Mesodermal cell (in vitro differentiated cells): Measurements from ENCODE around the gene FOXS1. TPM values are rescaled to one million over a fixed set of nuclear protein-coding genes. Genes with fewer than 3 reads are reported as not detected.

ENCODE experiments used
- H3K27ac ChIP-seq: 2 replicates; pipeline ENCODE4 v1.7.0; 2013; ENCODE audit warnings: mild to moderate bottlenecking, low read depth, low read length, moderate library complexity; ENCODE audit not compliant: severe bottlenecking
- H3K36me3 ChIP-seq: 2 replicates; pipeline ENCODE4 v1.7.1; 2013; ENCODE audit warnings: mild to moderate bottlenecking, low read length, moderate library complexity; ENCODE audit not compliant: control insufficient read depth, insufficient read depth
- H3K4me1 ChIP-seq: one replicate; pipeline ENCODE4 v1.7.1; 2013; ENCODE audit warnings: mild to moderate bottlenecking, low read length; ENCODE audit not compliant: insufficient read depth, control insufficient read depth, poor library complexity, severe bottlenecking
- H3K4me3 ChIP-seq: 2 replicates; pipeline ENCODE4 v1.7.0; 2013; ENCODE audit warnings: low read length, control low read depth, mild to moderate bottlenecking; ENCODE audit not compliant: insufficient read depth, poor library complexity, severe bottlenecking; ENCODE audit errors: extremely low read depth
- H3K9me3 ChIP-seq: 2 replicates; pipeline ENCODE4 v1.7.1; 2013; ENCODE audit warnings: mild to moderate bottlenecking, low read length, moderate library complexity; ENCODE audit not compliant: control insufficient read depth
- WGBS, 2 experiments: methylation state at CpG; one replicate each; pipeline ENCODE4 v1.1.5; 2013; ENCODE audit warnings: missing lambda C conversion rate in 2 of 2; ENCODE audit not compliant: insufficient coverage in 2 of 2; 5-methylcytosine and 5-hydroxymethylcytosine counted together
- polyA plus RNA-seq, 2 experiments: library from polyadenylated mRNA; stranded (reverse); fragments of 50-300 nt; gene quantifications; one replicate each; pipeline ENCODE4 v1.2.3, GENCODE V29; 2013

FOXS1 gene
- 6.4 TPM for polyA plus RNA-seq (2013, experiment 1 of 2)
- polyA plus RNA-seq (2013, experiment 2 of 2), result 5.0 TPM

DNA sequence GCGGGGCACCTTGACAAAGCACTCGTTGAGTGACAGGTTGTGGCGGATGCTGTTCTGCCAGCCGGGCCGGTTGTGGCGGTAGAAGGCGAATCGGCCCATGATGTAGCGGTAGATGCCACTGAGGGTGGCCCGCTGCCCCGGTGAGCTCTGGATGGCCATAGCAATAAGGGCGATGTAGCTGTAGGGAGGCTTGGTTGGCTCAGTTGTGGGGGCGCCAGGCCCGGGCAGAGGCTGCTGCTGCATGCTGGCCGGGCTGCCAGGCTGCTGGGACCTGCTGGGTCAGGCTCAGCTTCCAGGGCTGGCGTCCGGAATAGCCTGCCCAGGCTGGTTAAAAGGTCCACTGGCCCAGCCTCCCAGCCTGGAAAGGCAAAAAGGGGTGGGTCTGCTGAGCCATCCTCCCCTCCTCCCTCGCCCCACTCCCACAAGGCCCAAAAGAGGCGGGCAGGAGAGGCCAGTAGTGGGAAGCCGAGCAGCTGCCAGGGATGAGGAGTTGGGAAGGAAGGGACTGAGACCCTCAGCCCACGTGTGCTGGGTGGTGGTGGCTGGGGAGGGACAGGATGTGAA is at the start of gene FOXS1:
FOXS1 (minus strand) TSS at position 305 of the 564 bp plus-strand sequence; CDS start at position 243, 62 bp downstream.
- H3K4me3 ChIP-seq, result no peak within 1 kb of the TSS
- no peaks in the 10 kb centered on the region for H3K9me3 ChIP-seq
- peaks cover 33% of the 10 kb centered on the region for H3K4me1 ChIP-seq
- H3K36me3 ChIP-seq, result no peaks in the 10 kb centered on the region
- 71 to 74% methylated on average over 10 to 17 of the region's 21 CpGs for WGBS, 2 experiments
- no peak within 1 kb of the TSS for H3K27ac ChIP-seq

DNA sequence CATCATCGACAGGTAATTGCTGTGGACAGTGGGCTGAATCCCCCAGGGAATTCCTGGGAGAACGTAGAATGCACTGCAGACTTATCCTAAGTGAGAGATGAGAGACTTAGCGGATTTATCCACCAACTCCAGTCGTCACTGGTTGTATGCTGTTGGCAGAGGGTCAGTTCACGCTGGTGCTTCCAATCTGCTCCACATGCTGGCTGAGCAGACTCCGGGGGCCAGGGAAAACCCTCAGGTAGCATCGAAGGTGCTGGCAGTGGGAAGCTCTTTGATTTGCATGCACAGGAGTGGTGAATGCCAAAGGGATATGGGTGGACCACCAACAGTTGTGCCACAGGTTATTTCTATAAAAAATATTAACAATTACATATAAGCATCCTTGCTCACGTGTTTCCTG is 45.2 kb upstream of the FOXS1 start:
- H3K4me3 ChIP-seq, result no peak overlapping the region
- no peaks in the 10 kb centered on the region for H3K36me3 ChIP-seq
- no peaks in the 10 kb centered on the region for H3K4me1 ChIP-seq
- H3K27ac ChIP-seq, result no peak overlapping the region
- no peaks in the 10 kb centered on the region for H3K9me3 ChIP-seq
- WGBS, 2 experiments, result 79 to 81% methylated on average over 6 to 7 of the region's 8 CpGs

DNA sequence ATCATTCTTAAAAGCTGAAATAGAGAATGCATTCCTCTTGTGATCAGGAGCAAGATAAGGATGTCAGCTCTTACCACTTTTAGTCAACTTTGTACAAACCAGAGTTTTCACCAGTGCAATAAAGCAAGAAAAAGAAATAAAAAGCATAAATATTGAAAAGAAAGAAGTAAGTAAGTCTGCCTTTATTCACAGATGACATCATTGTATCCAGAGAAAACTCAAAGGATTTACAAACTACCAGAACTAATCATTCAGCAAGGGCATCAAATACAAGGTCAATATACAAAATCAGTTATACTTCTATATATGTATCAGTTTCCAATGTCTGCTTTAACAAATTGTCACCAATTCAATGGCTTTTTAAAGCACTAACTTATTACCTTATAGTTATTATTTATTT is 38.4 kb upstream of the FOXS1 start:
- Histone ChIP-seq H3K4me1 (no peaks in the 10 kb centered on the region), H3K36me3 (no peaks in the 10 kb centered on the region), H3K27ac (no peak overlapping the region), H3K4me3 (no peak overlapping the region), H3K9me3 (no peaks in the 10 kb centered on the region)

DNA sequence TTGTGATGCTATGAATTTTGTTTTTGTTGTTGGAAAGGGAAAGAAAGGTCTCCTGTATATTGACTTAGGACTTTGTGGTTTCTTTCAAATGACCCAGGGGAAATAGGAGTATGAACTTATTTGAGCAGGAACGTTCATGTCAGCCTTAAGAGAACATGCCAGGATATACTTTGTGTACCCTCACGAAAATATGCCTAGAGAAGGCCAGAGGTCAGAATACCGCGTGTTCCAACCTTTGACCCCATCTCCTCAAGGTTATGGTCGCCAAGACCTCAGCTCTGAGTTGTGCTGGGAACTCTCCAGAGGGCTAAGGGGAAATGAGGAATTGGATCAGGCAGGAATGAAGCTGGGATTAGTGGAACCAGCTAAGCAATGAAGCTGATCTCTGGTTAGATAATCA is 36.5 kb upstream of the FOXS1 start:
- 88 to 92% methylated on average over 4 to 5 of the region's 5 CpGs for WGBS, 2 experiments
- Histone ChIP-seq H3K4me1 (no peaks in the 10 kb centered on the region), H3K27ac (no peak overlapping the region), H3K36me3 (no peaks in the 10 kb centered on the region), H3K4me3 (no peak overlapping the region), H3K9me3 (no peaks in the 10 kb centered on the region)

DNA sequence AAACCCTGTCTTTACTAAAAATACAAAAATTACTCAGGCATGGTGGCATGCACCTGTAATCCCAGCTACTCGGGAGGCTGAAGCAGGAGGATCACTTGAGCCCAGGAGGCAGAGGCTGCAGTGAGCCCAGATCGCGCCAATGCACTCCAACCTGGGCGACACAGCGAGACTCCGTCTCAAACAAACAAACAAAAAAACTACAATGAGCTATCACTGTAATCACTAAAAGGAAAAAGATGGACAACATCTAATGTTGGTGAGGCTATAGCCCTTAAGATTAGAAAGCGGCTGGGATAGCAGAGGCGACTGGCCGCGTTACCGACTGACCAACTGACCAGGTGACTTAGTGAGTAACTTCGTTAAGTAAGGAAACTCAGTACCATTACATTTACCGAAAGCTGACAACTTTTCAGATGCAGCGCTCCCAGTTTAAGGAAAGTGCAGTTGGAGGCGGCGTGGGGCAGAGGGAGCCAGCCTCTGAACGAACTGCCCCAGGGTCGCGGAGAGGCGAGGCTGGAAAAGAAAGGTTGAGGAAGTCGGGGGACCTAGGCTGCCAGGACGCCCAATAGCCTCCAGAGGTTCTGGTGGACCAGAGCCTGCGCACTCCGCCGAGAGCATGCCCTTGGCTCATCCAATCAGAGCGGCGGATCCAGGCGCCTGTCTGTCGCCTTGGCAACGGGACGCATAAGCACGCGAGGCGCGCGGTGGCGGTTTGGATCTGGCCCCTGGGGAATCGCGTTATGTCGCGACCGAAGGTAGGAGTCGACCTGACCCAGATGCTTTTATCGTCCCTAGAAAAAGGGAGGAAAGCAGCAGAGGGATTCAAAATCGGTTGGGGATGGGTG is 34.0 kb upstream of the FOXS1 start:
- H3K4me3 ChIP-seq, result peak overlapping the region; percentile 55
- WGBS, 2 experiments, result 1 to 3% methylated on average over 20 to 27 of the region's 45 CpGs
- peak overlapping the region; percentile 63 for H3K27ac ChIP-seq
- no peaks in the 10 kb centered on the region for H3K4me1 ChIP-seq
- H3K9me3 ChIP-seq, result no peaks in the 10 kb centered on the region
- H3K36me3 ChIP-seq, result no peaks in the 10 kb centered on the region

DNA sequence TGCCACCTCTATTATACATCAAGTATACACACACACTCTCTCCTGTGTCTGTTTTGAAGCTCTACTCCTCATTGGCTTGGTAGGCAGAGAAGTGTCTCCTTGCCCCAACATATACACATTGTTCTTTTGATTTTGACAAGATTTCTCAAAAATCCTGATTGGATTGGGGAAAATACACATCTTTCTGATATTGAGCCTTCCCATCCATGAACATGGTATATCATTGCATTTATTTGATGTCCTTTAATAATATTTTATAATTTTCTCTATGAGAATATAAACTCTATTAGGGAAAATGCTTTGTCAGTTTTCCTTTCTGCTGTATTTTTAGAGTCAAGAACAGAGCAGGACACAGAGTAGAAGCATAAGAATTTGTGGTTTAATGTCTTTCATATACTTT is 32.3 kb upstream of the FOXS1 start:
- no peaks in the 10 kb centered on the region for H3K36me3 ChIP-seq

DNA sequence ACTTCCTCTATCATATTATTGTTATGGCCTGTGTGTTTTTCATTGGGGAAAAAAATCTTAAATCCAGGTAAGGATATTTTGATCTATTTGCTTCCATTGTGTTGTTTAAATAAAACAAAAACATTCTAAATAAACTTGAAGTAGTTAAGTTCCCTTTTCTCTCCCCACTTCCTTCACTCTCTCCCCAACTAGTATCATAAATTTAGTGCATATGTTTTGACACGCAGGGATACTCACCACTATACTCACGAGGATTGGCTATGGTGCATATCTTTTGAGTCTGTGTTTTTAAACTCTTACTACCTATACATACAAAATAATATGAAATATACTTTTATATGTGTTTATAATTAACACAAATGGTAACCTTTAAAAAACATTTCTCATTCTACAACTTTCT is 30.3 kb upstream of the FOXS1 start:
- WGBS, 2 experiments, result no CpG with 5 or more reads among the region's 2 CpGs
- no peaks in the 10 kb centered on the region for H3K4me1 ChIP-seq
- H3K9me3 ChIP-seq, result no peaks in the 10 kb centered on the region
- no peak overlapping the region for H3K4me3 ChIP-seq
- H3K27ac ChIP-seq, result no peak overlapping the region
- H3K36me3 ChIP-seq, result no peaks in the 10 kb centered on the region

More for the DNA sequence above, 32.3 kb upstream of the FOXS1 start:
- no peak overlapping the region for H3K4me3 ChIP-seq
- no peak overlapping the region for H3K27ac ChIP-seq
- H3K9me3 ChIP-seq, result no peaks in the 10 kb centered on the region
- no peaks in the 10 kb centered on the region for H3K4me1 ChIP-seq

DNA sequence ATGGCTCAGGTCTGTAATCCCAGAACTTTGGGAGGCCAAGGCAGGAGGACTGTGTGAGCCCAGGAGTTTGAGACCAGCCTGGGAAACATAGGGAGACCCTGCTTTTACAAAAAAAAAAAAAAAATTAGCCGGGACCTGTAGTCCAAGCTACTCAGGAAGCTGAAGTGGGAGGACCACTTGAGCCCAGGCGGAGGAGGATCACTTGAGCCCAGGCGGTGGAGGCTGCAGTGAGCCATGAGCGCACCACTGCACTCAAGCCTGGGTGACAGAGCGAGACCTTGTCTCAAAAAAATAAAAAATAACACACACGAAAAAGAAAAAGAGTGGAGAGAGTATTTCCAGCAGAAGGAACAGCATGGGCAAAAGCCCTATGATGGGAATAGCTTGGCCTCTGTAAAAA is 27.0 kb upstream of the FOXS1 start:
- Histone ChIP-seq H3K4me1 (no peaks in the 10 kb centered on the region), H3K27ac (no peak overlapping the region), H3K4me3 (no peak overlapping the region), H3K9me3 (no peaks in the 10 kb centered on the region), H3K36me3 (no peaks in the 10 kb centered on the region)
- WGBS, 2 experiments, result 96% methylated on average over 3 of the region's 6 CpGs

- Histone ChIP-seq H3K4me1 (no peaks in the 10 kb centered on the region), H3K27ac (no peak overlapping the region), H3K4me3 (no peak overlapping the region), H3K36me3 (no peaks in the 10 kb centered on the region), H3K9me3 (no peaks in the 10 kb centered on the region)
- WGBS, 2 experiments, result no CpG with 5 or more reads among the region's 1 CpG
Observed at GRCh38 chr20:31871618-31871954, 26.2 kb upstream of the FOXS1 start.

DNA sequence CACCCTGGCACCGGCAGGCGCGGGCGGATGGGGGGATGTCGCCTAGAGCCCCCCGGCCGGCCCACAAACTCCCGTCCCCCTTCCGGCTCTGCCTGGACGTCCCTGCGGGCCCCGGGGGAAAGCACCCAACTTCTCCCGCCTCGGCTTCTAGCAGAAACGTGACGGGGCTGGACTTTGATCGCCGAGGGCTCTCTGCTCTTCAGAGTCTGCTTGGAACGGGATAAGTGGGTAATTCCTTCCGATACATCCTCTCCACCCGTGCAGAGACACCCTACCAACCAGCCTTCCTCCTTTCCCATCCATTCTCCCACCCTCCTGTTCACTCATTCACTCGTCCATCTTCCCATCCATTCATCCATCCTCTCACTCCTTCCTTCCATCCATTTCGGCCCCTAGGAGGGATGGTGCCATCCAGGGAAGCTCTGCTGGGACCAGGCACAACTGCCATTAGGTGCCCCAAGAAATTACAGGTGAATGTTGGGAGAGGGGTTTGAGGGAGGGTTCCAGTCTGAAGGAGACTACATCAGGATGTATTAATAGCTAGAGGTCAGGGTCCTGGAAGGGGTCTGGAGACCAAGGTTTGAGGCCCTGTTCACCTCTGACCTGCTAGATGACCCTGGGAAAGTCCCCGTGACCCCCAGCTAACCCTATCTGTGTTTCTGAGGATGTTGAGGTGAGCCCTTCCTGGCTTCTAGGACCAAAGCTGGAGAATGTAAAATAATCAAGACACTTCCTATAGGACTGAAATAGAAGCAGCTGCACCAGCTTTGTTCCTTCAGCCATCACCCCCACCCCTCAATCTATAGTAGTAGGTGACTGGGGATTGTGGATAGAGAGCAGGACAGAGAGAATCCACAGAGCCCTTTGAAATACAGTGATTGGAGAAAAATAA is 25.6 kb upstream of the FOXS1 start:
- peak overlapping the region; percentile 56 for H3K4me3 ChIP-seq
- H3K36me3 ChIP-seq, result no peaks in the 10 kb centered on the region
- H3K9me3 ChIP-seq, result no peaks in the 10 kb centered on the region
- H3K27ac ChIP-seq, result no peak overlapping the region
- 11 to 14% methylated on average over 19 to 22 of the region's 24 CpGs for WGBS, 2 experiments
- no peaks in the 10 kb centered on the region for H3K4me1 ChIP-seq
